Stimulated activated naive CD8-positive, alpha-beta T cell treated with anti-CD3 and anti-CD28 coated beads, Interleukin-15, Interleukin-2, amounts not matched to agents 100 ng/mL and 50 ng/mL, for 24 hours (primary cell): ENCODE results near the gene SEMA4D.
"Not testable (repeated sequence)": the region's sequence is repeated elsewhere in the genome, so short reads cannot be mapped to it uniquely, and the experiment has no call there.

Experiments used
- H3K27ac Mint-ChIP-seq: one replicate; pipeline ENCODE4 v1.8.0; 2021; ENCODE audit warnings: mild to moderate bottlenecking, mixed read lengths
- H3K27me3 Mint-ChIP-seq: one replicate; pipeline ENCODE4 v1.8.0; 2021; ENCODE audit warnings: mixed read lengths
- H3K36me3 Mint-ChIP-seq: one replicate; pipeline ENCODE4 v1.8.0; 2021; ENCODE audit warnings: low read depth, mixed read lengths
- H3K4me1 Mint-ChIP-seq: one replicate; pipeline ENCODE4 v1.8.0; 2021; ENCODE audit warnings: low read depth, mixed read lengths
- H3K4me3 Mint-ChIP-seq: one replicate; pipeline ENCODE4 v1.8.0; 2021; ENCODE audit warnings: mild to moderate bottlenecking, mixed read lengths
- H3K9me3 Mint-ChIP-seq: one replicate; pipeline ENCODE4 v1.8.0; 2021; ENCODE audit warnings: mixed read lengths

SEMA4D gene

GRCh38 chr9:89382026-89382986, 115.6 kb downstream of the SEMA4D start:
- H3K4me3 Mint-ChIP-seq = peak overlapping the region; percentile 56
- no peaks in the 10 kb centered on the region for H3K27me3 Mint-ChIP-seq
- H3K9me3 Mint-ChIP-seq = no peaks in the 10 kb centered on the region
- H3K4me1 Mint-ChIP-seq = peaks cover 62% of the 10 kb centered on the region
- peaks cover 90% of the 10 kb centered on the region for H3K36me3 Mint-ChIP-seq
- peak overlapping the region; percentile 95 for H3K27ac Mint-ChIP-seq

- H3K27ac Mint-ChIP-seq = peak overlapping the region; percentile 95
- H3K4me3 Mint-ChIP-seq = no peak overlapping the region
- H3K36me3 Mint-ChIP-seq = peaks cover 90% of the 10 kb centered on the region
- H3K4me1 Mint-ChIP-seq = peaks cover 70% of the 10 kb centered on the region
- no peaks in the 10 kb centered on the region for H3K27me3 Mint-ChIP-seq
- no peaks in the 10 kb centered on the region for H3K9me3 Mint-ChIP-seq
Observed at GRCh38 chr9:89381308-89381609, 116.7 kb downstream of the SEMA4D start.

- Mint-ChIP-seq H3K4me1 (peaks cover 71% of the 10 kb centered on the region), H3K4me3 (no peak overlapping the region), H3K27me3 (no peaks in the 10 kb centered on the region), H3K36me3 (peaks cover 87% of the 10 kb centered on the region), H3K27ac (peak overlapping the region; percentile 76), H3K9me3 (no peaks in the 10 kb centered on the region)
Observed at GRCh38 chr9:89380437-89381307, 117.2 kb downstream of the SEMA4D start.

- peak overlapping the region; percentile 76 for H3K27ac Mint-ChIP-seq
- no peak overlapping the region for H3K4me3 Mint-ChIP-seq
- peaks cover 76% of the 10 kb centered on the region for H3K4me1 Mint-ChIP-seq
- H3K9me3 Mint-ChIP-seq = no peaks in the 10 kb centered on the region
- no peaks in the 10 kb centered on the region for H3K27me3 Mint-ChIP-seq
- H3K36me3 Mint-ChIP-seq = peaks cover 84% of the 10 kb centered on the region
Observed at GRCh38 chr9:89379508-89380115, 118.3 kb downstream of the SEMA4D start.

- H3K27ac Mint-ChIP-seq = peak overlapping the region; percentile 76
- H3K4me1 Mint-ChIP-seq = peaks cover 78% of the 10 kb centered on the region
- no peak overlapping the region for H3K4me3 Mint-ChIP-seq
- no peaks in the 10 kb centered on the region for H3K27me3 Mint-ChIP-seq
- peaks cover 78% of the 10 kb centered on the region for H3K36me3 Mint-ChIP-seq
- H3K9me3 Mint-ChIP-seq = no peaks in the 10 kb centered on the region
Observed at GRCh38 chr9:89379031-89379430, 118.9 kb downstream of the SEMA4D start.

GRCh38 chr9:89378541-89378940, 119.4 kb downstream of the SEMA4D start:
- H3K4me3 Mint-ChIP-seq = no peak overlapping the region
- no peaks in the 10 kb centered on the region for H3K9me3 Mint-ChIP-seq

GRCh38 chr9:89377411-89377810, 120.5 kb downstream of the SEMA4D start:
- no peaks in the 10 kb centered on the region for H3K27me3 Mint-ChIP-seq
- peaks cover 64% of the 10 kb centered on the region for H3K36me3 Mint-ChIP-seq
- H3K9me3 Mint-ChIP-seq = no peaks in the 10 kb centered on the region
- no peak overlapping the region for H3K4me3 Mint-ChIP-seq
- H3K4me1 Mint-ChIP-seq = peaks cover 74% of the 10 kb centered on the region
- peak overlapping the region; percentile 82 for H3K27ac Mint-ChIP-seq

More at GRCh38 chr9:89378541-89378940, 119.4 kb downstream of the SEMA4D start:
- Mint-ChIP-seq H3K27me3 (no peaks in the 10 kb centered on the region), H3K36me3 (peaks cover 74% of the 10 kb centered on the region), H3K27ac (peak overlapping the region; percentile 76), H3K4me1 (peaks cover 78% of the 10 kb centered on the region)

- Mint-ChIP-seq H3K27me3 (no peaks in the 10 kb centered on the region), H3K9me3 (no peaks in the 10 kb centered on the region), H3K36me3 (peaks cover 58% of the 10 kb centered on the region), H3K4me3 (no peak overlapping the region), H3K27ac (peak overlapping the region; percentile 82), H3K4me1 (peaks cover 68% of the 10 kb centered on the region)
Observed at GRCh38 chr9:89376741-89377351, 121.1 kb downstream of the SEMA4D start.

- no peaks in the 10 kb centered on the region for H3K27me3 Mint-ChIP-seq
- H3K9me3 Mint-ChIP-seq = no peaks in the 10 kb centered on the region
- peak overlapping the region; percentile 82 for H3K27ac Mint-ChIP-seq
- H3K36me3 Mint-ChIP-seq = peaks cover 53% of the 10 kb centered on the region
- H3K4me3 Mint-ChIP-seq = no peak overlapping the region
- H3K4me1 Mint-ChIP-seq = peaks cover 62% of the 10 kb centered on the region
Observed at GRCh38 chr9:89376286-89376685, 121.6 kb downstream of the SEMA4D start.

GRCh38 chr9:89375191-89375760, 122.6 kb downstream of the SEMA4D start:
- H3K9me3 Mint-ChIP-seq = no peaks in the 10 kb centered on the region
- H3K36me3 Mint-ChIP-seq = peaks cover 43% of the 10 kb centered on the region
- H3K27me3 Mint-ChIP-seq = no peaks in the 10 kb centered on the region
- H3K4me3 Mint-ChIP-seq = peak overlapping the region; percentile 23
- peaks cover 53% of the 10 kb centered on the region for H3K4me1 Mint-ChIP-seq
- peak overlapping the region; percentile 86 for H3K27ac Mint-ChIP-seq

GRCh38 chr9:89374176-89374575, 123.7 kb downstream of the SEMA4D start:
- Mint-ChIP-seq H3K4me3 (no peak overlapping the region), H3K27me3 (no peaks in the 10 kb centered on the region), H3K9me3 (no peaks in the 10 kb centered on the region), H3K36me3 (peaks cover 34% of the 10 kb centered on the region), H3K4me1 (peaks cover 49% of the 10 kb centered on the region), H3K27ac (peak overlapping the region; percentile 72)

GRCh38 chr9:89372979-89373378, 124.9 kb downstream of the SEMA4D start:
- H3K36me3 Mint-ChIP-seq = peaks cover 23% of the 10 kb centered on the region
- no peaks in the 10 kb centered on the region for H3K9me3 Mint-ChIP-seq
- no peak overlapping the region for H3K4me3 Mint-ChIP-seq
- H3K27me3 Mint-ChIP-seq = no peaks in the 10 kb centered on the region
- peaks cover 56% of the 10 kb centered on the region for H3K4me1 Mint-ChIP-seq
- peak overlapping the region; percentile 61 for H3K27ac Mint-ChIP-seq

- H3K9me3 Mint-ChIP-seq = no peaks in the 10 kb centered on the region
- peaks cover 51% of the 10 kb centered on the region for H3K4me1 Mint-ChIP-seq
- peak overlapping the region; percentile 45 for H3K27ac Mint-ChIP-seq
- H3K36me3 Mint-ChIP-seq = peaks cover 17% of the 10 kb centered on the region
- no peaks in the 10 kb centered on the region for H3K27me3 Mint-ChIP-seq
- no peak overlapping the region for H3K4me3 Mint-ChIP-seq
Observed at GRCh38 chr9:89372230-89372816, 125.6 kb downstream of the SEMA4D start.

GRCh38 chr9:89371791-89372190, 126.1 kb downstream of the SEMA4D start:
- peaks cover 12% of the 10 kb centered on the region for H3K36me3 Mint-ChIP-seq
- H3K4me3 Mint-ChIP-seq, H3K27me3 Mint-ChIP-seq, H3K9me3 Mint-ChIP-seq, H3K27ac Mint-ChIP-seq: not testable (repeated sequence)
- peaks cover 51% of the 10 kb centered on the region for H3K4me1 Mint-ChIP-seq
